Keratinocyte (primary cell): ENCODE data around the gene CORO1C. TPM values are rescaled to one million over a fixed set of nuclear protein-coding genes. Genes with fewer than 3 reads are reported as not detected.

Experiments
- DNase-seq: peaks from one replicate; pipeline ENCODE4 v3.0.0-alpha.2; 2011; ENCODE audit warnings: low read depth, missing footprints, low spot score
- FAIRE-seq: peaks from 2 replicates; lab custom pipeline; 2011; peaks lifted over from hg19 to GRCh38; lab: Jason Lieb, UNC
- H2AFZ ChIP-seq: 2 replicates; pipeline ENCODE4 v1.6.0; 2012; ENCODE audit warnings: low read length, control low read depth, inconsistent platforms; ENCODE audit not compliant: control insufficient read depth
- H3K27ac ChIP-seq: 2 replicates; pipeline ENCODE4 v1.5.1; 2011; ENCODE audit warnings: low read length; ENCODE audit not compliant: control insufficient read depth, insufficient read depth
- H3K27me3 ChIP-seq: 3 replicates; pipeline ENCODE4 v1.6.0; 2011; ENCODE audit warnings: low read length; ENCODE audit not compliant: control insufficient read depth, insufficient read depth; ENCODE audit errors: extremely low read depth
- H3K36me3 ChIP-seq, 2 experiments: 2 replicates in 1 of 2; 3 replicates in 1 of 2; pipeline ENCODE4 v1.5.1; 2011; ENCODE audit warnings: low read length in 2 of 2, mild to moderate bottlenecking in 1 of 2; ENCODE audit not compliant: control insufficient read depth in 2 of 2, insufficient read depth in 2 of 2; ENCODE audit errors: extremely low read depth in 1 of 2
- H3K4me1 ChIP-seq: 3 replicates; pipeline ENCODE4 v1.5.1; 2011; ENCODE audit warnings: low read length; ENCODE audit not compliant: control insufficient read depth, insufficient read depth; ENCODE audit errors: extremely low read depth
- H3K4me2 ChIP-seq: 3 replicates; pipeline ENCODE4 v1.6.0; 2011; ENCODE audit warnings: low read depth, low read length; ENCODE audit not compliant: control insufficient read depth, insufficient read depth; ENCODE audit errors: extremely low read depth
- H3K4me3 ChIP-seq, 3 experiments: fragments of 200-600 bp in 1 of 3; sonication (generic) in 1 of 3; 2 replicates in 2 of 3; 3 replicates in 1 of 3; pipeline ENCODE4 v1.5.1; 2011 to 2016; ENCODE audit warnings: low read length in 3 of 3, mild to moderate bottlenecking in 3 of 3, control low read depth in 2 of 3, inconsistent platforms in 1 of 3, low read depth in 1 of 3, mixed read lengths in 1 of 3, mixed run types in 1 of 3, moderate library complexity in 1 of 3; ENCODE audit not compliant: control insufficient read depth in 2 of 3, insufficient read depth in 2 of 3; ENCODE audit errors: extremely low read depth in 1 of 3
- H3K79me2 ChIP-seq: 2 replicates; pipeline ENCODE4 v1.6.0; 2012; ENCODE audit warnings: low read length; ENCODE audit not compliant: control insufficient read depth, insufficient read depth
- H3K9ac ChIP-seq: 3 replicates; pipeline ENCODE4 v1.6.0; 2011; ENCODE audit warnings: low read length; ENCODE audit not compliant: control insufficient read depth, insufficient read depth; ENCODE audit errors: extremely low read depth
- H3K9me1 ChIP-seq: 3 replicates; pipeline ENCODE4 v1.6.0; 2011; ENCODE audit warnings: low read length; ENCODE audit not compliant: control insufficient read depth, insufficient read depth; ENCODE audit errors: extremely low read depth
- H3K9me3 ChIP-seq: 2 replicates; pipeline ENCODE4 v1.5.1; 2012; ENCODE audit warnings: low read depth, low read length; ENCODE audit not compliant: control insufficient read depth
- H4K20me1 ChIP-seq: 3 replicates; pipeline ENCODE4 v1.6.0; 2011; ENCODE audit warnings: low read length; ENCODE audit not compliant: control insufficient read depth, insufficient read depth; ENCODE audit errors: extremely low read depth
- CTCF ChIP-seq, 3 experiments: IDR thresholded peaks in 1 of 3; conservative IDR thresholded peaks in 1 of 3; optimal IDR thresholded peaks in 1 of 3; 2 replicates in 2 of 3; 3 replicates in 1 of 3; pipeline versions ENCODE3 to v1.5.1; 2011; ENCODE audit warnings: low read length in 3 of 3, mild to moderate bottlenecking in 3 of 3, moderate library complexity in 2 of 3, control low read depth in 1 of 3, inconsistent platforms in 1 of 3; ENCODE audit not compliant: insufficient read depth in 2 of 3; ENCODE audit errors: extremely low read depth in 1 of 3
- EZH2 ChIP-seq: IDR thresholded peaks from one replicate; pipeline ENCODE4 v1.6.1; 2012; ENCODE audit warnings: inconsistent platforms, mild to moderate bottlenecking, low read length, moderate library complexity
- dilution Hi-C: fragments of 300-500 bp; cut with MboI; formaldehyde crosslinking; loops from one replicate; pipeline ENCODE4 v1.7.0; 2020; ENCODE audit warnings: low sequenced_read_pairs; ENCODE audit not compliant: extremely low pct_ligation_motif_present
- polyA plus RNA-seq, 5 experiments: library from polyadenylated mRNA; depleted of rRNA in 3 of 5; stranded (reverse) in 3 of 5; stranded (forward) in 1 of 5; unstranded in 1 of 5; fragments of >200 nt; gene quantifications; 1 replicate in 1 of 5; 2 replicates in 3 of 5; 3 replicates in 1 of 5; pipeline versions ENCODE4 v1.2.1 to v1.2.3, GENCODE V29; 2011 to 2012; ENCODE audit warnings: missing spikeins in 2 of 5, low read depth in 1 of 5, low replicate concordance in 1 of 5

Gene CORO1C
- polyA plus RNA-seq, 1 donor (not counting 4 experiments of a cell fraction or from before 2014, with no cell fraction given): 283 TPM

GRCh38 chr12:108712925-108713203, 18.5 kb downstream of the CORO1C start:
- Histone ChIP-seq H3K79me2 (peaks cover 100% of the 10 kb centered on the region), H3K4me1 (peaks cover 13% of the 10 kb centered on the region), H3K36me3 (peaks cover 5 to 14% of the 10 kb centered on the region in 2 experiments), H3K27ac (no peak overlapping the region), H3K9ac (no peak overlapping the region), H2AFZ (no peak overlapping the region), H3K27me3 (no peaks in the 10 kb centered on the region), H3K9me1 (peaks cover 5% of the 10 kb centered on the region), H3K9me3 (no peaks in the 10 kb centered on the region), H3K4me2 (no peak overlapping the region), H4K20me1 (peaks cover 6% of the 10 kb centered on the region), H3K4me3 (no peak overlapping the region)
- dilution Hi-C loops: no loop called here
- DNase-seq (no peak), FAIRE-seq (no peak)
- TF ChIP-seq CTCF (optimal IDR thresholded peaks at IDR 0.05 in 1 of 3, IDR thresholded peaks at IDR 0.05 in 1 of 3, conservative IDR thresholded peaks at IDR 0.05 in 1 of 3; ENCODE audit: extremely low read depth in 1 of 3, insufficient read depth in 2 of 3, low read length in 3 of 3): no peak
- TF ChIP-seq EZH2: no peak

GRCh38 chr12:108712165-108712924, 19.0 kb downstream of the CORO1C start:
- Histone ChIP-seq H3K4me2 (no peak overlapping the region), H3K27me3 (no peaks in the 10 kb centered on the region), H3K9me1 (peaks cover 5% of the 10 kb centered on the region), H2AFZ (no peak overlapping the region), H3K79me2 (peaks cover 100% of the 10 kb centered on the region), H4K20me1 (peaks cover 6% of the 10 kb centered on the region), H3K4me1 (peaks cover 13% of the 10 kb centered on the region), H3K9me3 (no peaks in the 10 kb centered on the region), H3K4me3 (no peak overlapping the region), H3K27ac (no peak overlapping the region), H3K36me3 (peaks cover 5 to 11% of the 10 kb centered on the region in 2 experiments), H3K9ac (no peak overlapping the region)
- TF ChIP-seq EZH2 (no peak), CTCF (optimal IDR thresholded peaks at IDR 0.05 in 1 of 3, IDR thresholded peaks at IDR 0.05 in 1 of 3, conservative IDR thresholded peaks at IDR 0.05 in 1 of 3; ENCODE audit: extremely low read depth in 1 of 3, insufficient read depth in 2 of 3, low read length in 3 of 3) (no peak)
- no peak for DNase-seq
- FAIRE-seq: no peak
- dilution Hi-C loops: no loop called here
